ENCODE results near the gene DDC.

DNA sequence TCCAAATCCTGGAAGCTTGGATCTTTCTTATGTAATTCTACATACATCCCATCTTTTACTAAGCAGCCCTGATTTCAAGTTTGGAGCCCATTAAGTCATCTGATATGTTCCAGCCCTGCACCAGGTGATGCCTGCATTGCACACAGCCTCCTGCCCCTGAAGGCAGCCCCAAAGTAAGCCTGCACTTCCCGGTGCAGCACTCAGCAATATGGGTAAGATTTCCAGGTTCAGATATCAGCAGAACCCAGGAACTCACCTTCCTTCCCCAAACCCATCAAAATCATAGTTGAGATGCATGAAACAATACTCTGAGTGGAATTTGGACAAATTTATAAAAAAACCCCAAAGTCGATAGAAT, 333 bp upstream of the DDC start:
- TF ChIP-seq, protein P1, sequence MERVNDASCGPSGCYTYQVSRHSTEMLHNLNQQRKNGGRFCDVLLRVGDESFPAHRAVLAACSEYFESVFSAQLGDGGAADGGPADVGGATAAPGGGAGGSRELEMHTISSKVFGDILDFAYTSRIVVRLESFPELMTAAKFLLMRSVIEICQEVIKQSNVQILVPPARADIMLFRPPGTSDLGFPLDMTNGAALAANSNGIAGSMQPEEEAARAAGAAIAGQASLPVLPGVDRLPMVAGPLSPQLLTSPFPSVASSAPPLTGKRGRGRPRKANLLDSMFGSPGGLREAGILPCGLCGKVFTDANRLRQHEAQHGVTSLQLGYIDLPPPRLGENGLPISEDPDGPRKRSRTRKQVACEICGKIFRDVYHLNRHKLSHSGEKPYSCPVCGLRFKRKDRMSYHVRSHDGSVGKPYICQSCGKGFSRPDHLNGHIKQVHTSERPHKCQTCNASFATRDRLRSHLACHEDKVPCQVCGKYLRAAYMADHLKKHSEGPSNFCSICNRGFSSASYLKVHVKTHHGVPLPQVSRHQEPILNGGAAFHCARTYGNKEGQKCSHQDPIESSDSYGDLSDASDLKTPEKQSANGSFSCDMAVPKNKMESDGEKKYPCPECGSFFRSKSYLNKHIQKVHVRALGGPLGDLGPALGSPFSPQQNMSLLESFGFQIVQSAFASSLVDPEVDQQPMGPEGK (CRISPR knock-in tag; IDR thresholded peaks at IDR 0.05; ENCODE audit: borderline replicate concordance), result no peak
- TF ChIP-seq TOX (CRISPR knock-in tag; IDR thresholded peaks at IDR 0.05; ENCODE audit: borderline replicate concordance), result no peak
- TF ChIP-seq ARNTL (CRISPR knock-in tag; IDR thresholded peaks at IDR 0.05; ENCODE audit: borderline replicate concordance, low read depth), result no peak
- TF ChIP-seq CSRNP3 (CRISPR knock-in tag; IDR thresholded peaks at IDR 0.05), result no peak
- no peak for TF ChIP-seq ZNF565 (CRISPR knock-in tag; conservative IDR thresholded peaks at IDR 0.05; ENCODE audit: low read depth)
- no peak for TF ChIP-seq ESRRG (CRISPR knock-in tag; IDR thresholded peaks at IDR 0.05)
- TF ChIP-seq ZNF8 (CRISPR knock-in tag; IDR thresholded peaks at IDR 0.05), result no peak
- TF ChIP-seq OSR1 (CRISPR knock-in tag; IDR thresholded peaks at IDR 0.05), result no peak
- no peak for TF ChIP-seq CSDC2 (CRISPR knock-in tag; IDR thresholded peaks at IDR 0.05)
- no peak for TF ChIP-seq CREB5 (CRISPR knock-in tag; IDR thresholded peaks at IDR 0.05; ENCODE audit: low read depth)
- no peak for TF ChIP-seq ISL1 (CRISPR knock-in tag; IDR thresholded peaks at IDR 0.05)
- TF ChIP-seq ZNF70 (CRISPR knock-in tag; IDR thresholded peaks at IDR 0.05), result no peak
- no peak for TF ChIP-seq SNAI2 (CRISPR knock-in tag; IDR thresholded peaks at IDR 0.05)
